AG04450 (cell line): ENCODE measurements around the gene AFF3. TPM values are rescaled to one million over a fixed set of nuclear protein-coding genes. Genes with fewer than 3 reads are reported as not detected.
A peak's percentile ranks its signal among the peaks of the same experiment; 100 is the strongest.

ENCODE experiments used
- CTCF ChIA-PET: fragments of 300-600, 350-600 bp; formaldehyde crosslinking; extraction: SDS; loops from one replicate; lab custom pipeline; 2022; ENCODE audit warnings: antibody characterized with exemption, inconsistent platforms; lab: Charles Lee
- POLR2A ChIA-PET: fragments of 350-600 bp; formaldehyde crosslinking; extraction: SDS; loops from one replicate; lab custom pipeline; 2021; ENCODE audit warnings: antibody characterized with exemption, inconsistent platforms; lab: Yijun Ruan, JAX
- DNase-seq: peaks from one replicate; pipeline ENCODE4 v3.0.0-alpha.2; 2011; ENCODE audit warnings: low read depth, low spot score
- H3K27ac ChIP-seq: one replicate; pipeline ENCODE4 v1.5.1; 2012; ENCODE audit warnings: low read depth, low read length, control low read depth
- H3K27me3 ChIP-seq: one replicate; pipeline ENCODE4 v1.6.0; 2012; ENCODE audit warnings: low read length; ENCODE audit not compliant: control insufficient read depth, insufficient read depth
- H3K4me3 ChIP-seq: 2 replicates; pipeline ENCODE4 v1.5.1; 2011; ENCODE audit warnings: mild to moderate bottlenecking, low read depth, low read length, control low read depth
- H3K9me3 ChIP-seq: 2 replicates; pipeline ENCODE4 v1.5.1; 2012; ENCODE audit warnings: low read length; ENCODE audit not compliant: control insufficient read depth, insufficient read depth
- polyA plus RNA-seq: library from polyadenylated mRNA; depleted of rRNA; stranded (reverse); fragments of >200 nt; gene quantifications from 2 replicates; pipeline ENCODE4 v1.2.3, GENCODE V29; 2011
- TF ChIP-seq, protein P1 (sequence below): IDR thresholded peaks from 2 replicates; pipeline ENCODE4 v1.5.1; 2011; ENCODE audit warnings: low read depth, low read length, control low read depth, inconsistent platforms

AFF3 gene
- polyA plus RNA-seq, 1 experiment = 17.9 TPM

DNA sequence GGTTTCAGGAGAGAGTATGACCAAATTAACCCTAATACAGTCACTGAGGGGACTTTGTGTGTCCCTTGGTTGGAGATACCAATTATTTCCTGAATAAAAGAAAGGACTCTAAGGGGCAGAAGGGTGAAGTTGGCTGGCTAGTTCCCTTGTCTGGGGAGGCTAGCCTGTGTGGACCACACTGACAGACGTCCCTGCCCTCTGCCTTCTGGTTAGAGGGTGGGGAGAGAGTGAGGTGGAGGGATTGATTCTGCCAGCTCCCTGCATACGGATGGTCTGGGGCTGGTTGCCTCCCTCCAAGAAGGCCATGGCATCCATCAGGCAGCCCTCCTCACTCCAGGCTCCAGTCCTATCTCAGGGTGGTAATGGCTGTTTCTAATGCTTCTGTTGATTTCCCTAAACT lies 37.4 kb upstream of the AFF3 start:
- POLR2A ChIA-PET = no interaction called here
- DNase-seq = no peak
- Histone ChIP-seq H3K27ac (no peak overlapping the region), H3K4me3 (no peak overlapping the region), H3K27me3 (no peaks in the 10 kb centered on the region), H3K9me3 (no peaks in the 10 kb centered on the region)
- CTCF ChIA-PET = interaction anchor here (0.6 kb wide), 1 partner anchor 461 kb away, joined by 9 read pairs; no protein-coding TSS in a partner anchor
- TF ChIP-seq, protein P1, sequence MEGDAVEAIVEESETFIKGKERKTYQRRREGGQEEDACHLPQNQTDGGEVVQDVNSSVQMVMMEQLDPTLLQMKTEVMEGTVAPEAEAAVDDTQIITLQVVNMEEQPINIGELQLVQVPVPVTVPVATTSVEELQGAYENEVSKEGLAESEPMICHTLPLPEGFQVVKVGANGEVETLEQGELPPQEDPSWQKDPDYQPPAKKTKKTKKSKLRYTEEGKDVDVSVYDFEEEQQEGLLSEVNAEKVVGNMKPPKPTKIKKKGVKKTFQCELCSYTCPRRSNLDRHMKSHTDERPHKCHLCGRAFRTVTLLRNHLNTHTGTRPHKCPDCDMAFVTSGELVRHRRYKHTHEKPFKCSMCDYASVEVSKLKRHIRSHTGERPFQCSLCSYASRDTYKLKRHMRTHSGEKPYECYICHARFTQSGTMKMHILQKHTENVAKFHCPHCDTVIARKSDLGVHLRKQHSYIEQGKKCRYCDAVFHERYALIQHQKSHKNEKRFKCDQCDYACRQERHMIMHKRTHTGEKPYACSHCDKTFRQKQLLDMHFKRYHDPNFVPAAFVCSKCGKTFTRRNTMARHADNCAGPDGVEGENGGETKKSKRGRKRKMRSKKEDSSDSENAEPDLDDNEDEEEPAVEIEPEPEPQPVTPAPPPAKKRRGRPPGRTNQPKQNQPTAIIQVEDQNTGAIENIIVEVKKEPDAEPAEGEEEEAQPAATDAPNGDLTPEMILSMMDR = no peak

DNA sequence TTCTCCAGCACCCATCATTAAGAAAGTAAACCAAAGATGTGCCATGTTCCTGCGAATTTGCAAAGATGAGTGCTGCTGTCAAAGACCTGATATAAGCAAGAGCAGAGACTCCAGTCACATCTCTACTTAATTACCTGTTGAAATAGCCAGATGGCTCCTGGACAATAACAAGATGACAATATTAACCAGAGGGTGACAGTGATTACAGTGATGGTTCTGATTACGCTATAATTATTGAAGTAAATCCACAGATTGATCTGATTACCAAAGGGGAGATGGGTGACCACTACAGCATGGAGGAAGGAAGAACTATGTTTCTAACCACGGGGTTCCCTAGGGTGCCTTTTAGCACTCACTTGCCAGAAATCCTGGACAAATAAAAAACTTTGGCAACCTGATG lies 36.5 kb upstream of the AFF3 start:
- no peaks in the 10 kb centered on the region for H3K27me3 ChIP-seq
- H3K27ac ChIP-seq = no peak overlapping the region
- no peak for DNase-seq
- POLR2A ChIA-PET = no interaction called here
- no peaks in the 10 kb centered on the region for H3K9me3 ChIP-seq
- TF ChIP-seq, protein P1 = no peak
- H3K4me3 ChIP-seq = no peak overlapping the region
- CTCF ChIA-PET = no interaction called here

DNA sequence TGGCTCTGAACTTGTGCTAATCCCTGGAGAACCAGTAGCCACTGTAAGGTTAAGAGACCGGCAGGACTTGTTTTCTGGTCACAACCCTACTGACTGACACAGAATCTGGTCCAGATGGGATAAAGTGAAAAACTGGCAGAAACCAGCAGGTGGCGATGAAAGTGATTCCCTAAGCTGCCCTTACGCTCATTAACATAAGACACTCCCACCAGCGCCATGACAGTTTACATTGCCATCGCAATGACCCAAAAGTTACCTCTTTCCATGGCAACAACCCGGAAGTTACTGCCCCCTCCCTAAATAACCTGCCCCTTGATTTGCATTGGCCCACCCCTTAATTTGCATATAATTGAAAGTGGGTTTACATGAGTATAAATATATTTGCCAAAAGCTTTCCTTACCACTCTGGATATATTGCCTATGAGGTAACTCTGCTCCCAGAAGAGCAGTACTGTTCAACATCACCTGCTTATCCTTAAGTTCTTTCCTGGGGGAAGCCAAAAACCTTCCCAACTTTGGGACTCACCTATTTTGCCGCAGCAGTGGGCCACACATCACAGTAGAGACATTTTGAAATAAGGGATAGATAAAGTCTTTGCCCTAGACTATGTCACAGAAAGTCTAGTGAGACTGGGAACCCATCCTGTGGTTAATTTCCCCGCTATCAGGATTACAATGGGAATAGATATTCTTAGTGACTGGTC lies 35.8 kb upstream of the AFF3 start:
- POLR2A ChIA-PET = no interaction called here
- CTCF ChIA-PET = interaction anchor here (1.0 kb wide), 1 partner anchor 16 kb away, joined by 3 read pairs; no protein-coding TSS in a partner anchor
- DNase-seq = no peak
- no peak overlapping the region for H3K4me3 ChIP-seq
- H3K9me3 ChIP-seq = no peaks in the 10 kb centered on the region
- no peaks in the 10 kb centered on the region for H3K27me3 ChIP-seq
- TF ChIP-seq, protein P1 = peak; percentile 45
- H3K27ac ChIP-seq = no peak overlapping the region

DNA sequence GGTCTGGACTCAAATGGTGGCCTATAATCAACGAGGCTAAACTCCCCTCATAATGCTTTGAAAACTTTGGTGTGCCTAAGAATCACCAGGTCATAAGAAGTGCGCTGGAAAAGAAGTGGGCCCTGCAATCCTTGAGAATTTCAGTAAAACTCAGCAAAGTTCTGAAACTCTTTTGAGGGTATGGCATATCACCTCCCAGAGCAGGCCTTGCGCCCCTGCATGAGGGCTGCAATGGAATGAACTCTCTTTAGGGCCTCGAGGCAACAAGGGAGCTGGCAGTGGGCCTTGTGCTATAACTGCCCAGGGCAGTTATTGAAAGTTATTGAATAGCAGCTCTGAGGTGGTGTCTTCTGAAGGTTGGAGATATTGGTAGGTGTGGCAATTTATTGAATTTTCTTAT lies 34.5 kb upstream of the AFF3 start:
- no peaks in the 10 kb centered on the region for H3K27me3 ChIP-seq
- H3K4me3 ChIP-seq = no peak overlapping the region
- ChIA-PET CTCF (interaction anchor here (0.6 kb wide), 1 partner anchor 9 kb away, joined by 7 read pairs; no protein-coding TSS in a partner anchor), POLR2A (no interaction called here)
- DNase-seq = no peak
- H3K27ac ChIP-seq = no peak overlapping the region
- H3K9me3 ChIP-seq = no peaks in the 10 kb centered on the region
- TF ChIP-seq, protein P1 = no peak

DNA sequence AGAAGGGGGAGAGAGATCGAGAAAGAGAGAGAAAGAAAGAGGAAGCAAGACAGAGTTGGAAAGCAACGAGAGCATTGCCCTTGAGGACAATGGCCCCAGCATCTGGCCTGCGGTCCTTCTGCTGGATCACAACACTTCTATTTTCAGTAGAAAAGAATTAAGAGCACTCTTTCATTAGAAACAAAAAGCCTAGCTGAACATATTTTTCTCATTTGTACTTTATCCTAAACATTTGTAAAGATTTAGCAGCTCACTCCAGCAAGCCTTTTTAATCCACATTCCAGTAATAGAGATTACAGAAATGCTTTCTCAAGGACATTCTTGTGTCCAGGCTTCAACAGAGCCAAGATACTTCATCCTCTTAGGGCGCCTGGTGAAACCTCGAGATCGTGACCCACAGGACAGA lies 31.6 kb upstream of the AFF3 start:
- no peak overlapping the region for H3K27ac ChIP-seq
- no peak overlapping the region for H3K4me3 ChIP-seq
- CTCF ChIA-PET = no interaction called here
- no peak for DNase-seq
- TF ChIP-seq, protein P1 = no peak
- POLR2A ChIA-PET = no interaction called here
- no peaks in the 10 kb centered on the region for H3K9me3 ChIP-seq
- H3K27me3 ChIP-seq = no peaks in the 10 kb centered on the region
